Bronchial epithelial cell (primary cell): ENCODE results near the gene RAD51B. TPM values are rescaled to one million over a fixed set of nuclear protein-coding genes. Genes with fewer than 3 reads are reported as not detected.

Experiments used
- DNase-seq: peaks from one replicate; pipeline ENCODE4 v3.0.0-alpha.2; 2010; ENCODE audit warnings: low read depth
- FAIRE-seq: peaks from 2 replicates; lab custom pipeline; 2011; peaks lifted over from hg19 to GRCh38; lab: Jason Lieb, UNC
- H3K27me3 ChIP-seq: 2 replicates; pipeline ENCODE4 v1.5.1; 2011; ENCODE audit warnings: low read length; ENCODE audit not compliant: control insufficient read depth, insufficient read depth
- H3K36me3 ChIP-seq: 2 replicates; pipeline ENCODE4 v1.5.1; 2011; ENCODE audit warnings: low read length; ENCODE audit not compliant: control insufficient read depth, insufficient read depth
- H3K4me3 ChIP-seq: 2 replicates; pipeline ENCODE4 v1.5.1; 2011; ENCODE audit warnings: mild to moderate bottlenecking, low read depth, low read length, control low read depth
- CTCF ChIP-seq: IDR thresholded peaks from 2 replicates; pipeline ENCODE4 v1.5.1; 2011; ENCODE audit warnings: mild to moderate bottlenecking, moderate library complexity, low read length, control low read depth, inconsistent platforms; ENCODE audit not compliant: insufficient read depth, severe bottlenecking
- total RNA-seq: library from RNA; depleted of rRNA; stranded (reverse); fragments of >200 nt; gene quantifications from 2 replicates; pipeline ENCODE4 v1.2.1, GENCODE V29; 2014

The RAD51B gene
- total RNA-seq, 1 donor from 2014 or later, result 12.1 TPM

- H3K36me3 ChIP-seq, result no peaks in the 10 kb centered on the region
- no peaks in the 10 kb centered on the region for H3K27me3 ChIP-seq
- FAIRE-seq, result no peak
- no peak for TF ChIP-seq CTCF
- peak; percentile 40 for DNase-seq
- no peak overlapping the region for H3K4me3 ChIP-seq
Observed at GRCh38 chr14:67883717-67884116, 64.1 kb downstream of the RAD51B start.

- Histone ChIP-seq H3K4me3 (no peak overlapping the region), H3K27me3 (no peaks in the 10 kb centered on the region), H3K36me3 (no peaks in the 10 kb centered on the region)
- DNase-seq (no peak), FAIRE-seq (no peak)
- no peak for TF ChIP-seq CTCF
Observed at GRCh38 chr14:67886191-67886590, 66.6 kb downstream of the RAD51B start.

- DNase-seq, result no peak
- no peak overlapping the region for H3K4me3 ChIP-seq
- no peaks in the 10 kb centered on the region for H3K27me3 ChIP-seq
- no peaks in the 10 kb centered on the region for H3K36me3 ChIP-seq
- FAIRE-seq, result no peak
- TF ChIP-seq CTCF, result no peak
Observed at GRCh38 chr14:67887478-67887877, 67.9 kb downstream of the RAD51B start.

- TF ChIP-seq CTCF, result no peak
- FAIRE-seq, result no peak
- H3K4me3 ChIP-seq, result no peak overlapping the region
- no peaks in the 10 kb centered on the region for H3K27me3 ChIP-seq
- no peaks in the 10 kb centered on the region for H3K36me3 ChIP-seq
- no peak for DNase-seq
Observed at GRCh38 chr14:67889455-67889854, 69.9 kb downstream of the RAD51B start.

GRCh38 chr14:67892466-67893100 is 73.0 kb downstream of the RAD51B start:
- peak; percentile 62 for FAIRE-seq
- no peak for DNase-seq
- Histone ChIP-seq H3K27me3 (no peaks in the 10 kb centered on the region), H3K4me3 (no peak overlapping the region), H3K36me3 (no peaks in the 10 kb centered on the region)
- TF ChIP-seq CTCF, result no peak

GRCh38 chr14:67900231-67900630 is 80.7 kb downstream of the RAD51B start:
- TF ChIP-seq CTCF, result no peak
- H3K27me3 ChIP-seq, result no peaks in the 10 kb centered on the region
- DNase-seq, result no peak
- FAIRE-seq, result no peak
- H3K4me3 ChIP-seq, result no peak overlapping the region
- no peaks in the 10 kb centered on the region for H3K36me3 ChIP-seq
